Fibroblast of peridontal ligament (primary cell): ENCODE measurements around the gene SLC9A3.

Source experiments
- DNase-seq: peaks from one replicate; pipeline ENCODE4 v3.0.0-alpha.2; 2010; ENCODE audit errors: extremely low read depth

The SLC9A3 gene

DNA sequence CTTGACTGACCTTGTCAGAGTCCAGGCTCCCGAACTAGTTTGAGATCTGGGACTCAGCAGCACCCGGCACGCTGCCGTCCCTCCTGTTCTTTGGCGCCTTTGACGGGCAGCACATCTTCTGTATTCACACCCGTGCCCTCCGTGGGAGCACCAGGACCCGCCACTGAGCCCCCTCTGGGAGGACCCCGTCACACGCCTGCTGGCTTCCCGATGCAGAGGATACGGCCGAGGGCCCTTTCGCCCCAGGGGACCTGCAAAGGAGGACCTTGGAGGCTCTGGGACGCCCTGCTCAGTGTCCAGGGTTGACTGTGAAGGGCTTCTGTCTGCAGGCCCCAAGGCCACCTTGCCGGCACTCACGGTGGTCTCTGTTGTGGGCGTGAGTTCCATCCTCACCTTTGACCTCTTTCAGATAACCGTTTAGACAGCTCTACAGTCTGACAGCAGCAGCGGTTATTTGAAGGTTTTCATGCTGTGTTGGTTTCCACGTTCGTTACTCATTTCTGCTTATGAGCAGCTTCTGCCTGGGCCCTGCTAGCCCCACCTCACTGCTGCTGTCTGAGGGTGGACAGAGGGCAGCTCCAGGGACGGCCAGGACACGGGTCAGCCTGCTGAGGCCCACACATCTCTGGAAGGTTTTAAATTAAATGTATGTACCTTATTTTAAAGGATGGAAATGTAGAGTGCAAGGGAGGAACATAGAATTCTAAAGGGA is 93.9 kb downstream of the SLC9A3 start:
- DNase-seq = no peak

DNA sequence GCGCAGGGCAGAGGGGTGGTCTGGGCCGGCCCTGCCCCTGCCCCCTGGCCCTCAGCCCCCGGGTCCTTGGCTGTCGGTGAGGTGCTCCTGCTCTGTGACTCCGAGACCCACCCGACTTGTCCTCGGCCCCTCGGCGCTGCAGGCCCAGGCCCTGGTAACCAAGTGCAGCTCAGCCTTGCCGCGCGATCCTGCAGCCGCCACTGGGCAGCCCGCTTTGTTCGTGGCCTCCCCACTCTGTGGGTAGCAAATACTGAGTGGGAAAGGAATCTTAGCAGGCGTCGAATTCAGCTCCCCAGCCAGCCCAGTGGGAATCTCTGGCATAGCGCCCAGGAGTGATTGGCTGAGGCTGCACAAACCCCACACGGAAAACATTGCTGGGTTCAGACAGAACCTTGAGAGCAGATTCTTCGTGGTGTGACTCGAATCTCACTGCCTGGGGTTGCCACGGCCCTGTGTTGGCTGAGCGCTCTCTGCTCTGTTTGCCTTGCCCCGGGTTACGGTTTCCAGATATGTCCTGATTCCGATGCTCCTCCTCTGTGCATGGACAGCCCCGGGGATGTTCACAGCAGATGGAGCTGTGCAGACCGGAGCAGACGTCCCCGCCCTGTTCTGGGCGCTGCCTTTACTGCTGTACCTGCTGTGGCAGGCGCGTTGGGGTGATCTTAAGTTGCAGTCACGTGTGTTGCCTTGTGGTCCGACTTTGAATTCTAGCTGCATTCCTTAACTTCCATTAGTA is 94.6 kb downstream of the SLC9A3 start:
- DNase-seq = peak; percentile 85

DNA sequence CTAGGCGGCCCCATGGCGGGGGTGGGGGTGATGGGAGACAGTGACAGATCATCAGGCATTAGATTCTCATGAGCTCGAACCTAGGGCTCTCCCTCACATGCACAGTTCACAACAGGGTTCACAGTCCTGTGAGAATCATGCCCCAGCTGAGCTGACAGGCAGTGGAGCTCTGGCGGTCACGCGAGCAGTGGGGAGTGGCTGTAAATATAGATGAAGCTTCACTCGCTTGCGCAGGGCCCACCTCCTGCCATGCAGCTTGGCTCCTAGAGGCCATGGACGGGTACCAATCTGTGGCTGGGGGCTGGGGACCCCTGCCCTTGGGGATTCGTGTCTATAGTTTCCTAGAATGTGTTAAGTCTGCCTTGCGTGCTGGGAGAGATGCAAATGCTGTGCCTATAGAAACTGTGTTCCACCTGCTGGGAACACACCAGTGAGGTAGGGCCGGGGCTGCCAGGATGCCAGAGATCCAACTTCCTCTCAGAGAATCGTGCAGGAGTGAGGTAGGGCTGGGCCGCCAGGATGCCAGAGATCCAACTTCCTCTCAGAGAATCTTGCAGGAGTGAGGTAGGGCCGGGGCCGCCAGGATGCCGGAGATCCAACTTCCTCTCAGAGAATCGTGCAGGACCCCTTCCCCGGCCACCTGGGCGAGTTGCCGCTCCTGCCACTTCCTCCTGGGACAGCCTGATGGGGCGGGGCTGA is 95.3 kb downstream of the SLC9A3 start:
- no peak for DNase-seq

DNA sequence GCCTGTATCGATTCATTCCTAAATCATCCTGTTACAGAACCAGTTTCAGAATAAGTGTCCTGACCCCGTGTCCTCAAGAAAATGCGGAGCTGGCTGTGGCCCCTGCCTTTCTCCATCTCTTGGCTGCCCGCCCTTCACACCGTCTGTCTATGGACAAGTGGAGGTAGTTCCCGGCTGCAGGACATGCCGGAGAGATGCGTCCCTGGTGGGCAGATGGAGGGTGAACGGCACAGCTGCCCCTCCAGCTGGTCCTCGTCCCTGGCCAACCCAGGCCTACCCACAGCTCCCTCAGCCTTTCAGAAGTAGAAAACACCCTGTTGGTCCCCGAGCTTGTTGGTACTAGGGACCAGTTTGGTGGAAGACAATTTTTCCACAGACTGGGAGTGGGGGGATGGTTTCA is 96.0 kb downstream of the SLC9A3 start:
- no peak for DNase-seq

DNA sequence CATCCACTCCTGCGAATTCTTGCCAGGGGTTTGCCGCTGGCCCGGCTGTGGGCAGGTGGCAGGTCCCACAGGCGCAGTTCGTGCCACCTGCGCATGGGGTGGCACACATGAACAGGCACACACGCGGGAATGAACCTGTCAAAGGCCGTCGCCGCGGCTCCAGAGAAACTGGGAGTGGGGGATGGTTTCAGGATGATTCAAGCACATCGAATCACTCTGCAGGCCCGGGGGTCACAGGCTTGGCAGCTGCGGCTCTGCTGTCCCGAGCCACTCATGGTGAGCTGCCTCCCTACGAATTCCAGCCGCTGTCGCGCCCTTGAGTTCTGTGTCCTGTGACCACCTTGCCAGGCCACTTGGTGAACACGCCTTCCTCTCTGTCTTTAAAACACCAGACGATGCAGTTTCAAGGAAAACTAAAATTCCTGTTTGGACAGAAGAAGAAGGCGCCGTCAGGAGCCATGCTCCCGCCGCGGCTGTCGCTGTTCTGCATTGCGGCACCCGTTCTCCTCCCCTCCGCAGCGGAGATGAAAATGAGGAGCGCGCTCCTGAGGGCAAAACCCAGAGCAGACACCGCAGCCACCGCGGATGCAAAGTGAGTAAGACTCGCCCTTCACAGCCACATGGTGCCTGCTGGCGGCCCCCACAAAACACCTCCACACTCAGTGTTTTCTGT is 96.7 kb downstream of the SLC9A3 start:
- no peak for DNase-seq

DNA sequence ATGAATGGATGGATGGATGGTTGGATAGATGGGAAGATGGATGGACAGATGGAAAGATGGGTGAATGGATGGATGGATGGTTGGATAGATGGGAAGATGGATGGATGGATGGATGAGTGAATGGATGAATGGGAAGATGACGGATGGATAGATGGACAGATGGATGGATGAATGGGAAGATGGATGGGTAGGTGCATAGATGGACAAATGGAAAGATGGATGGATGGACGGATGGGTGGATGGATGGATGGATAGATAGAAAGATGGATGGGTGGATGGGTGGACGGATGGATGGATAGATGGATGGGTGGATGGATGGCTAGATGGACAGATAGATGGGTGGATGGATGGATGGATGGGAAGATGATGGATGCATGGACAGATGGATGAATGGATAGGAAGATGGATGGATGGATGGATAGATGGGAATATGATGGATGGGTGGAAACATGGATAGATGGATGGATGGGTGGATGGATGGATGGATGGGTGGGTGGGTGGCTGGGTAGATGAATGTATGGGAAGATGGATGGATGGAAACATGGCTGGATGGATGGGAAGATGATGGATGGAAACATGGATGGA is 97.8 kb downstream of the SLC9A3 start:
- DNase-seq = no peak

DNA sequence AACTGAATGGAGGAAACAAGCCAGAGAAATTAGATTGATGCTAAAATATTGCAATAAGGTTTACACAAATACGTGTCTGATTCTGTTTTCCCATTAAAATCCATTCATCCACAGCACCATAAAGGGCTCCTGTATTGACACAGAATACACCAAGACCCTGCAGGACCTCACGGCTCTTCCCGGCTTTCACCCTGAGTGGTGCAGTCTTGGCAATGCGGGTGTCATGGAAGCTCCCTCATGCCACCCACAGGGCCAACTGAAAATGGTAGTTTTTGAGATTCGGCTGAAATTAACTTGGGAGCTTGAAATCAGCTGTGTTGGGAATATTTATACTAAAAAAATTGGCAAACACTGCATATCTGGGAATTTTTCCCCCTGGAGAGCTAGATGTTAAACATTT is 98.5 kb downstream of the SLC9A3 start:
- DNase-seq = peak; percentile 63

DNA sequence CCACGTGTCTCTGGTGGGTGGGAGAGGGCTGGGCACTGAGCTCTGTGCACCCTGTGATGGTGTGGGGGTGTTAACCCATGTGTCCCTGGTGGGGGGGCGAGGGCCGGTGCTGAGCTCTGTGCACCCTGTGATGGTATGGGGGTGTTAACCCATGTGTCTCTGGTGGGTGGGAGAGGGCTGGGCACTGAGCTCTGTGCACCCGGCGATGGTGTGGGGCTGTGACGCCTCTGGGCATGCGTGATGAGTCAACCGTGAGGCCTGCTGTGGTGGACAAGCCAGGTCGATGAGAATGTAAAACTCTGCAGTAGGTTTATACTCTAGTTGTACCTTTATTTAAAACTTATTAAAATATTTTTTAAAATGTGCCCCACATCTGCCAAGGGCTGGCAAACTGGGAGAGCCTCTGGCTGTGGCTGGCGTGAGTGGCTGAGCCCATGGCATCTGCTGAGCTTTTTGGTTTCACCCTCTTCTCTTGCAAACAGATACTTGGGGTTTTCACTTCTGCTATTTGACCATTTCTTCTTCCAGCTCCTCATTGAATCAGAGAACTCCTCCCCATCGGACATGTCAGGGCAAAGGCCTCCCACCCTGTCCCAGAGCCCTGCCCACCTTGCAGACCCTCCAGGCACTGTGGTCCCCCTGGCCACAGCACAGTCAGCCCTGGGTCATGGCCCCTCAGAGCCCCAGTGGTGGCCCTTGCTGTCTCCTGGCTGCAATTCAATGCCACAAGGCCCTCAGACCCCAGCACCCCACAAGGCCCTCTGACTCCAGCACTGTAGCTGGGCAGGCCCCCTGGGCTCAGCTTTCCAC is 99.7 kb downstream of the SLC9A3 start:
- DNase-seq = no peak

DNA sequence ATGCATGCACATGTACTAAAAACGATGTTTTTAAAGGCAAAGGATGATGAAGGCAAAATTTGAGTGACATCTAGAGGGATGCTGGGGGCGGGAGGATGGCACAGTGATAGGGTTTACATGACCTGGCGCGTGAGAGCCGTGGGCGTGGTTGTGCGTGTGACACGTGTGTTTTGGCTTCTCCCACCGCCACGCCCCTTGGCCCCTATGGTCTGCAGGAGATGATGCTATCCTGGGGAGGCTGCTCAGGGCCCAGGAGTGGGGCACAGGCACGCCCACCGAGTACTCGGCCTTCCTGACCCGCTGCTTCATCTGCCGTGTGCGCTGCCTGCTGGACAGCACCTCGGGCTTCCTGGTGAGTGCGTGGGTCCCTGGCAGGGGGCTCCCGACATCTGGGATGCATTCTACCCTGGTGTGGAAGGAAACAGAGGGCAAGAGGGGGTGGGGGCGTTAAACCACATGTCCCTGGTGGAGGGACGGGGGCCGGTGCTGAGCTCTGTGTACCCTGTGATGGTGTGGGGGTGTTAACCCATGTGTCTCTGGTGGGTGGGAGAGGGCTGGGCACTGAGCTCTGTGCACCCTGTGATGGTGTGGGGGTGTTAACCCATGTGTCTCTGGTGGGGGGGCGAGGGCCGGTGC is 100.5 kb downstream of the SLC9A3 start:
- no peak for DNase-seq

DNA sequence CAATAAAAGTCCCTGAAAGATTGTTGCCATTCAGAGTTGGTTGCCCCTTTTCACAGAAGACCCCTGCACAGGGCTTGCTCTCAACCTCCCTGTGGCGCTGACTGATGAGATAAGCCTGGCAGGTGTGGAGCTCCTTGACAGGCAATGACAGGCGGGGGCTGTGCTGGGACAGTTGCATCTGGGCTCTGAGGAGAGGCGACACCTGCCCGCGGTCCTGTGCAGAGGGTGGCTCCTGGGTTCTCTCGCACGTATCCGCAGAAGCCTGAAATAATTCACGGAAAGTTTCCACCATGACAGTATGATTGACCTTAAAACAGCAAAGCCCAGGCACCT is 101.0 kb downstream of the SLC9A3 start:
- no peak for DNase-seq

DNA sequence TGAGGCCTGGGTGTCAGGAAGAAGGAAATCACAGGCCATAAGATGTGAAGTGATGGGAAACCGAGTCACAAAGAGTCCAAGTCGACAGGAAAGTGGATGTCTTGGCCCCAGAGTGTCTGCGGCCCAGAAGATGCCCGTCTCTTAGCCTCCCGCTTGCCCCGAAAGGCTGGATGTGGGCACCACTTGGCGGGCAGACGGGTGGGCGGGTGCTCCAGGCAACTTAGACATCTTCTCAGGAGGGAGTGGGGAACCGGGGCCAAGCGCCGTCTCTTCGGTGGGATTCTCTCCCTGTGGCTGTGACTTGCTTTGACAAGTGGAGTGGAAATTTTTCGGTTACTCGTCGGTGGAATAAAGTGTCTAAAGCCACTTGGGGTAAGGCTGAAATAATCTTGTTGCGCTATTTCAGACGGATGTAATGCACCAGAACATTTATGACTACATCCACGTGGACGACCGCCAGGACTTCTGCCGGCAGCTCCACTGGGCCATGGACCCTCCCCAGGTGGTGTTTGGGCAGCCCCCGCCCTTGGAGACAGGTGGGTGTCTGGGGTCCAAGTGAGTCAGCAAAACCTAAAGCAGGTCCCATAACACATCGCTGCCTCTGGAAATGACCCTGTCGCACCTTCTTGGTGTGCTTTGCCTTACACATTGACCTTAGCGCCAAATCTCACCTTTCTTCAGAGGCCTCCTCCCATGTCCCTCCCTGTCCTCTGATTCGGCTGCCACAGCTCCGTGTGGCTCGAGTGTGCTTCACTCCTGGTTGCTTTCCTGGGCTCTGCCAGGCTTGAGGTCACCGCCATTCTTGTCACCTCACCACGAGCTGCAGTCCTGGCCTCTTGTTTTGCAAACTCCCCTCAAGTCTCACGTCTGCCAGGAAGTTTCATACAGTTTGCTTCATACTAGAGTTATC is 101.7 kb downstream of the SLC9A3 start:
- DNase-seq = no peak

DNA sequence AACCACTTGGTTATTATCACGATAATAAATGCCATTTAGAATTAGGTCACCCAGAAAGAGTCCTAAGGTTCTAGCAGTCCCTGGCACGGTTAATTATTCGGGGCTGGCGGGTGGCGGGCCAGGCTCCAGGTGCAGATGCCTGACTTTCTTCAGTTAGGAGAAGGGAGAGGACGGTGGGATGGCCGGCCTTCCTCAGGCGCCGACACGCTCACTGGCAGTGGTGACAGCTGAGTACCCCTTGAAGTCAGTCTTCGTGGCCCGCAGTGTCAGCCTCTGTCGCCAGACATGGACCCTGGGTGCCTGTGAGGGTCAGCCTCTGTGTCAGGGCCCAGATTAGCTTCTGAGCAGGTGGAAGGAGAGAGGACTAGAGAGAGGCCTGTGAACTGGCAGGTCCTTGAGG is 102.3 kb downstream of the SLC9A3 start:
- DNase-seq = no peak

DNA sequence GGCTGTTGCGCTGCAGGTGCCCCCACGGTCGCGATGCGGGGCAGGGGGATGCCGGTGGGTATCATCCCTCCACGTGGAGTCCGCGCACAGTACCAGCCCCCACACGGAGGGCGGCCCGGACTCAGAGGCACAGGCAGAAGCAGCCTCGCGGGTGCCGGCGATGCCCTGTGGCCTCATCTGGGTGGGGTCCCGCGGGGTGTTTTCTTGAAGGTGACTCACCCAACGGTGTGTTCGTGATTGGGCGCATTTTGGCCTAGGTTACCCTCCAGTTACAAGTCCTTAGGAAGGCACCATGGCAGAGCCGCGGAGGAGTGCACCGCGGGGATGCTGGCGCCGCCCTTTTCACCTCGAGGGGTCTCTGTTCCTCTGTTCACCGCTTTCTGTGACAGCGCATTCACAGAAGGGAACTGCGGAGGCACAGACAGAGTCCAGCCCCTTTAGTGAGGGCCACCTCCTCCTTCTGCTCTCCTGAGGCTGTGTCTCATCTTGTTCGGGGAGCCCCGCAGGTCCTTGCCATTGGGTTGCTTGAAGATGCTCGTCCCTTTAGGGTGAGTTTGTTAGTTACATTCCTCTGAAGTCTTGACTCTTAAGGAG is 102.9 kb downstream of the SLC9A3 start:
- DNase-seq = no peak

DNA sequence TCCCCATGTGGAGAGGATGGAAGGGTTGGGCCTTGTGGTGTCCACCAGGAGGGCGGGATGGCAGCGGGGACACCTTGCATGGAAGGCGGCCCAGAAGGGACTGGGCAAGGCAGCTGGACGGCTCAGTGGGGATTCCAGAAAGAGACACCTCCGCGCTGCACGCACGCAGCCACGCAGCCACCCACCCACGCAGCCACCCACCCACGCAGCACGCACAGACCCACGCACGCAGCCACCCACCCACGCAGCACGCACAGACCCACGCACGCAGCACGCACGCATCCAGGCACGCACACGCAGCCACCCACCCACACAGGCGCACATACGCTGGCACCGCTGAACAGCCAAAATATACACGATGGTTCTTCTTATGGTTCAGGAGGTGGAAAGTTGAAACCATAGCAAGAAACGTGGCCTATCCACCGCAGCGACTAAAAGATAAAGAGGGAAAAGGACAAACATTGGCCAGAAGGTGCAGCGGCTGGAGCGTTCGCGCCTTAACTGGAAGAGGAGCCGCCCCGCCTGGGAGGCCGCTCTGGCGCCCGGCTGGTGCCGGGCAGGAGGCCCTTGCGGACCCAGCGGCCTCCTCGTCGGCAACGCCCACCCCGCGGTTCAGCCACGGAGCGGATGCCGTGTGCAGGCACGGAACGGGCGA is 103.5 kb downstream of the SLC9A3 start:
- DNase-seq = no peak
